UCSD-AML1 (cell line): Measurements from ENCODE around the gene RREB1.

Source experiments
- DNase-seq: peaks from one replicate; lab custom pipeline; 2025; ENCODE audit not compliant: unreplicated experiment; lab: John Stamatoyannopoulos, UW

The RREB1 gene

DNA sequence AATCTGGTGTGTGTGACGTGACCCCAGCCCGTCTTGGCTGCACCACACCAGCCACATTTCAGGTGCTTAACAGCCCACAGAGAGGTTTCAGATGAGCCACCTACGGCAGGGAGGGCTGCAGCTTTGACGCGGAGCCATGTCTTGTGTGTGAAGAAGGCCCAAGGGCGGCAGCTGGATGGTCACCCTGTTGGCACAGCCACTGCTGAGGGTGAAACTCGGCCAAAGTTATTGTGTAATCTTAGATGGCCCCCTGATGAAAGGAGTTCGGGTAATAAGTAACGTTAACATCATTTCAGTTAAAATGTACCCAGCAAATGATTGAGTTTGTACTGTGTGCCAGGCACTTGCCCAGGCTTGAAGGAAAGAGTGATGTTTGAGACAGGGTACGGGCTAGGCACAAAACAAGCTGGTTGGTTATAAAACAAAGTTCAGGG is 108.1 kb downstream of the RREB1 start:
- no peak for DNase-seq

DNA sequence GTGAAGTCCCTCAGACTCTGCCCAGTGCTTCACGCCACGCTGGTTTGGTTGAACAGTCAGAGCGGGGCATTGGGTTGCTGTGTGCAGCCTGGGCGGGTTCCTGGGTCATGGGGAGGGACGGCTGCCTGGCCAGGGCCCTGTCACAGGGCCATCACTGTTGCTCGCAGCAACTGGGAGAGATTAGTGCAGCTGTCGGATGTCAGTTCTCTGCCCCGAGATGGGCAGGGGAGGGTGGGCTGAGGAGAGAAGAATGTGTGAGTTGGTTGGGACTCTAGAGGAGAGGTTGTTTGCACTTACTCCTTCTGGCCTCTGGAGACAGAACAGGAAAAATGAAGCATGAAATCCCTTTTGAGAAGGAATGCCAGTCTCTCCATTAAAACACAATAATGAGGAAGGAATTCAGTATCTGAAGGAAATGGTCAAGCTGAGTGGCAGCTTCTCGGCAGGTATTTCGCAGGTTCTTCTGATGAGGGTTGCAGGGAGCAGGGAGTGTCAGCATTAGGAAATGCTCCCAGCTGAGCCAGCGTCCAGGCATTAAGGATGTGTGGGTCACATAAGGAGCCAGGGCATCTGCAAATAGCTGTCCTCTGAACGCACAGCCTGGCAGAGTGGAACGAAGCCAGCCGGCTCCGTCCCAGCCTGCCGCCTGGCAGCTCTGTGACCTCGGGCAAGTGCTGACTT is 109.3 kb downstream of the RREB1 start:
- no peak for DNase-seq

GRCh38 chr6:7218406-7218988 is 110.7 kb downstream of the RREB1 start:
- DNase-seq, result no peak

- DNase-seq, result peak; percentile 25
Measured at GRCh38 chr6:7219310-7219709, 111.5 kb downstream of the RREB1 start.

DNA sequence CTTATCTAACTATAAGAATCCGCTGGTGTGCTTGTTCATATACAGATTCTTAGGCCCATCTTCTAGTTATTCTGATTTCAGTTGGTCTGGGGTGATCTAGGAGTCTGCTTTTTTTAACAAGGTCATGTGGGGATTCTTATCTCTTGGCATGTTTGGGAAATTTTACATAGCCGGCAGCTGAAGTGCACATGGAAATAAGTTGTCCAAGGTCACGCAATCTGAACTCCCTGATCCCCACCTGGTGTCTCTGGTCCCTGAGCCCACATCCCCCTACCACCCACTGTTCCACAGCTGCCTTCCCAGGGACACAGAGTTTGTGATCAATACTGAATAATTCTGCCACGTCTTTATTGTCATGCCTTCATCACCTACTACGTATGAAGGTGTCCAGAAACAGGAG is 114.4 kb downstream of the RREB1 start:
- no peak for DNase-seq

DNA sequence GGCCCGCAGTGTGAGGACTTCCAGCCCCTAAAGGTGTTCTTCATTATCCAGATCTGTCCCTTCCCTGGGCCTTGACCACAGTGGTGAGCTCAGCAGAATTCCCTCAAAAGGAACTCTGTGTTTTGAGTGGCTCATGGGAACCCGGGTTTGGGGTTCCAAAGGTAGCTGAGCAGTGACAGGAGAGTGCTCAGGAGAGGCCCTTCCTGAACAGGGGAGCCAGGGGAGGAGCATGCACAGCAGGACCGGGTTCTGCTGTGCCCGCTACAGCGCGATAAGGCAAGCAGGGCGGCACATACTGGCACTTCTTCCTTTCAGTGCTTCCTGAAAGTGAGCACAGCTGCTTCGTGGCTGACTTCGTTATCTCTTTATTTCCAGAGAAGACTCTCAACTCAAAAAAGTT is 117.0 kb downstream of the RREB1 start:
- DNase-seq, result no peak

GRCh38 chr6:7228662-7229375 is 121.1 kb downstream of the RREB1 start:
- no peak for DNase-seq

DNA sequence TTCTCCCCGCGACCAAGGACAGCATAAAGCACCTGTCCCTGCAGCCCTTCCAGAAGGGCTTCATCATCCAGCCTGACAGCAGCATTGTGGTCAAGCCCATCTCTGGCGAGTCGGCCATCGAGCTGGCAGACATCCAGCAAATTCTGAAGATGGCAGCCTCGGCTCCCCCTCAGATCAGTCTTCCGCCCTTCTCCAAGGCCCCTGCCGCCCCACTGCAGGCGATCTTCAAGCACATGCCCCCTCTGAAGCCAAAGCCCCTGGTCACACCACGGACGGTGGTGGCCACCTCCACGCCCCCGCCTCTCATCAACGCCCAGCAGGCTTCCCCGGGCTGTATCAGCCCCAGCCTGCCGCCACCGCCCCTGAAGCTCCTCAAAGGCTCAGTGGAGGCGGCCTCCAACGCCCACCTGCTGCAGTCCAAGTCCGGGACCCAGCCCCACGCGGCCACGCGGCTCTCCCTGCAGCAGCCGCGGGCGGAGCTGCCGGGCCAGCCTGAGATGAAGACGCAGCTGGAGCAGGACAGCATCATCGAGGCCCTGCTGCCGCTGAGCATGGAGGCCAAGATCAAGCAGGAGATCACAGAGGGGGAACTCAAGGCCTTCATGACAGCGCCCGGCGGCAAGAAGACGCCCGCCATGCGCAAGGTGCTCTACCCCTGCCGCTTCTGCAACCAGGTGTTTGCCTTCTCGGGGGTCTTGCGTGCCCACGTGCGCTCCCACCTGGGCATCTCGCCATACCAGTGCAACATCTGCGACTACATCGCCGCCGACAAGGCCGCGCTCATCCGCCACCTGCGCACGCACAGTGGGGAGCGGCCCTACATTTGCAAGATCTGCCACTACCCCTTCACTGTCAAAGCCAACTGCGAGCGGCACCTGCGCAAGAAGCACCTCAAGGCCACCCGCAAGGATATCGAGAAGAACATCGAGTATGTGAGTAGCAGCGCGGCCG is 121.9 kb downstream of the RREB1 start:
- DNase-seq, result no peak

DNA sequence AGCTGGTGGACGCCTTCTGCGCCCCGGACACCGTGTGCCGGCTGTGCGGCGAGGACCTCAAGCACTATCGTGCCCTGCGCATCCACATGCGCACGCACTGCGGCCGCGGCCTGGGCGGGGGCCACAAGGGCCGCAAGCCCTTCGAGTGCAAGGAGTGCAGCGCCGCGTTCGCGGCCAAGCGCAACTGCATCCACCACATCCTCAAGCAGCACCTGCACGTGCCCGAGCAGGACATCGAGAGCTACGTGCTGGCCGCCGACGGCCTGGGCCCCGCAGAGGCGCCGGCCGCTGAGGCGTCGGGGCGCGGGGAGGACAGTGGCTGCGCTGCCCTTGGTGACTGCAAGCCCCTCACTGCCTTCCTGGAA is 122.5 kb downstream of the RREB1 start:
- DNase-seq, result no peak

GRCh38 chr6:7230956-7231713 is 123.4 kb downstream of the RREB1 start:
- no peak for DNase-seq

GRCh38 chr6:7232351-7232750 is 124.6 kb downstream of the RREB1 start:
- DNase-seq, result no peak

DNA sequence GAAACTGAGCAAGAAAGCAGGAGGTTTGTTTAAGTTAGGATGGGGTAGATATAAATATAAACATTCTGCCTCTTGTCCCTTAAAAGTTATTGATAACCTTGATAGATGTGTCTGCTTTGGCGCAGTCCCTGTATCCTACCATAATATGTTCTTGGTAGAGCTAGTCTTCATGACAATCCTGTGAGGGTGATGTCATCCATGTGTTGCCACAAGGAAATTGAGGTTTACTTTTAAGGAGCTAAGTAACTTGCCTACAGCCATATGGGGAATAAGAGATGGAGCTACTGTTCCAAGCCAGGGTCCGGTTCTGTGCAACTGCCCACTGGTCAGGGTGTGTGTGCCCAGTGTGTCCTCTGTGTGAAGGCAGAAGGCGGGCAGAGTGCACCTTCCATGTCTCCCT is 126.8 kb downstream of the RREB1 start:
- DNase-seq, result no peak

DNA sequence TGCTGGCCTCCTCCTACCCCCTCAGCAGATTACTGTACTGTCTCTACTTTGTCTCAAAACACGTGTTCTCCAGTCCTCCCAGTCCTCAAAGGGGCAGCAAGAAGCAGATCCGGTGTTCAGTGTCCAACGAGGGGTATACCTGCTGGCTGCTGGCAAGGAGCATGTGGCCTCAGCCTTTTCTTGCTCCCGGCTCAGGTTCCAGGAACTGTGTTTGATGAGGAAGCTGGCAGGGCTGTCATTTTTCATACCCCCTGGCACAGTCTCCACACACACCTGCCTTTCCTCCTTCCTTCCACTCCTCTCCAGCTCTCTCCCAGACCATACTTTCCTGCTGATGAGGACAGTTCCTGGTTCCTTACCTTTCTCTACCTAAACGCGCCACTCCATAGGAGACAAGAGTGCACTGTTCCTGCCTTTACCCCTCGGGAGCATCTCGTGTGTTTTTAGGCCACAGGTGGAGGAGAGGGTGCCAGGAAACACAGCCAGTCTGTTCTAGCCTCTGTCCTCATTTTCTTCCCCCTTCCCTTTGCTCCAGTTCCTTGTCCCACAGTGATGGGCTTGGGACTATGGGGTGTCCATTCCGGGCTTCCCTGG is 128.0 kb downstream of the RREB1 start:
- DNase-seq, result no peak

- no peak for DNase-seq
Measured at GRCh38 chr6:7236306-7237209, 128.8 kb downstream of the RREB1 start.

- DNase-seq, result no peak
Measured at GRCh38 chr6:7237653-7238188, 130.0 kb downstream of the RREB1 start.

DNA sequence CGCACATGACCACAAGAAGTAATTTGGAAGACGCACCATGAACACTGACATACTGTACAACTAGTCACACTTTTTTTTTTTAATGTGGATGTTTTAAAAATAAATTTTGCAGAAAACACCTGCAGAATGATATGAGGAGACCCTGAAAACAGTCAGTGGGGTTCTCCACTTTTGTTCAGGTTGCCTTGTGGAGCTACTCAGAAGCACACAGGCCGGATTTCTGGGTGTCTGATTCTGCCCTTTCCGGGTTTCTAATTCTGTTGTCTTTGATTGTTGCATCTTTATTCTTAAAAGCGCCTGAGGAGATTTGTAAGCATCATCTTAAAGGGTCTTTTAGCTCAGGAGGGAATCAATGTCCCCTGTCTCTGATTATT is 130.8 kb downstream of the RREB1 start:
- no peak for DNase-seq

DNA sequence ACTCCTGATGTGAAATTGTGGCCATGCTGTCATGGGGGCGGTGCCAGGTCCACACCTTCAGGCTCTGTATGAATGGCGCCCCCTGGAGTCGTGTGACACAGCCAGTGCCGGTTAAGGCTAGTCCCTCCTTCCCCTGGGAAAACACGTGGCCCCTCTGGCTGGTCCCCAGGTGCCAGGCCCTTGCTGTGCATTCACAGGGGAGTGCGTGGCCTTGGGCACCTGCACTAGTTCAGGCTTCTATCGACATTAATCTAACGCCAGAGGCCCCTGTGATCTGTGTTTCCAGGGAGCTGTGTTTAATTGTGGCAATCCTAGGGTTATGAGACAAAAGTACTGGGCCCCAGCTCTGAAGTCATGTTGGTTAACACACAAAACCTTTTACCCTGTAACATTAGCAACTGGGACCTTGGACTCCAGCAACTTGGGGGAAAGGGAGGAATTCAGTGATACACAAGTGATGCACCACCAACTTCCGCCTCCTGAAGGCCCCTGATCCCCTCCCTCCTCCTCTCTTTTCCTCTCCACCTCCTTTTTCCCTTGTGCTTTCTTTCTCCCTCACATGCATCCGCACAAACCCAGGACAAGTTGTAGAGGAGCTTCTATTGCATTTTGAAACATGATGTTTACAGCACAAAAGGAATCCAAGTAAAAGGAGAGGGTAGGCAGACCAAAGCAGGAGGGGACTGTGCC is 131.3 kb downstream of the RREB1 start:
- peak; percentile 78 for DNase-seq

DNA sequence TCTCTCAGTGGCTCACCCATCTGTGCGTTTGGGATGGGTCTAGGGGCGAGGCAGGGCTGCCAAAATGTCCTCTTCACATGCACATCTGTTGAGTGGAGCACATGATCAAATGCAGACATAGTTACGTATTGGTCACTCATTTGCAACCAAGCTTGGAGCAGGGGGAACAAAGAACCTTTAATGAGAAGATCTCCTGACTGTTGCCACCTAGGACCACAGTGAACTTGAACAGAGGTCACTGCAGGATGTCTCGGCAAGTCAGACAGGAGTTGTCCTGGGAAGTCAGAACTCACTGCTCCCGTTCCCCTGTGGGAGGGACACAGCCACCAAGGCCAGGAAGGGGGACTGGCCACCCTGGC is 131.8 kb downstream of the RREB1 start:
- no peak for DNase-seq

DNA sequence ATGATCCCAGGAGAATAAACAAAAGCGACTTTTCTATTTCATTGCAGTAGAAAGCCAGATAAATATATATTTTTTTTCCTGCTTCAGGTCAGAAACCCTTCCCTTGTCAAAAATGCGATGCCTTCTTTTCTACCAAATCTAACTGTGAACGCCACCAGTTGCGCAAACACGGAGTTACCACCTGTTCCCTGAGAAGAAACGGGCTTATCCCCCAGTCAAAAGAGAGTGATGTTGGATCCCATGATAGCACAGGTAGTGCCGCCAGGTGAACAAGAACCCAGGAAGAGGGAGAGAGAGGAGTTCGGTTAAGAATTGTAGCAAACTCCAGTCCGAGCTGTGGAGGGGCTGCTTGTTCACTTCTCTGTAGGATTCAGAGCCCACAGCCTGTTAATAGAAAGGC is 132.6 kb downstream of the RREB1 start:
- no peak for DNase-seq
